HG03439 (cell line): ENCODE results near the gene CHRNG.
"Not testable (repeated sequence)": the region's sequence is repeated elsewhere in the genome, so short reads cannot be mapped to it uniquely, and the experiment has no call there.

Source experiments
- ATAC-seq: cut with Tn5 transposase; IDR thresholded peaks from one replicate; pipeline ENCODE4 v1.9.1; 2021; ENCODE audit warnings: mild to moderate bottlenecking, moderate library complexity; ENCODE audit not compliant: unreplicated experiment

Gene CHRNG

GRCh38 chr2:232543491-232543890, 4.0 kb downstream of the CHRNG start:
- no peak for ATAC-seq

GRCh38 chr2:232543928-232544631, 4.6 kb downstream of the CHRNG start:
- no peak for ATAC-seq

GRCh38 chr2:232544674-232545073, 5.2 kb downstream of the CHRNG start:
- ATAC-seq, result no peak

- no peak for ATAC-seq
Measured at GRCh38 chr2:232545511-232546375, 6.3 kb downstream of the CHRNG start.

- no peak for ATAC-seq
Measured at GRCh38 chr2:232547991-232548390, 8.5 kb downstream of the CHRNG start.

GRCh38 chr2:232549655-232550353, 10.3 kb downstream of the CHRNG start:
- ATAC-seq, result peak; percentile 35

GRCh38 chr2:232550354-232551249, 11.1 kb downstream of the CHRNG start, which contains the start of the genes EIF4E2 and TIGD1:
TSS of gene EIF4E2 (plus strand) at chr2:232550689. CDS start at chr2:232550725, 36 bp downstream.
TSS of gene TIGD1 (minus strand) at chr2:232550557. CDS start at chr2:232549882, 675 bp downstream.
- ATAC-seq, result peak; percentile 94

GRCh38 chr2:232551250-232551638, 11.8 kb downstream of the CHRNG start:
- no peak for ATAC-seq

- no peak for ATAC-seq
Measured at GRCh38 chr2:232551776-232552175, 12.3 kb downstream of the CHRNG start.

GRCh38 chr2:232556426-232556825, 16.9 kb downstream of the CHRNG start:
- no peak for ATAC-seq

GRCh38 chr2:232562515-232563151, 23.1 kb downstream of the CHRNG start:
- ATAC-seq, result no peak

GRCh38 chr2:232563580-232563979, 24.1 kb downstream of the CHRNG start:
- ATAC-seq, result no peak

GRCh38 chr2:232567721-232568120, 28.2 kb downstream of the CHRNG start:
- ATAC-seq, result no peak

- no peak for ATAC-seq
Measured at GRCh38 chr2:232568161-232568560, 28.7 kb downstream of the CHRNG start.

GRCh38 chr2:232569541-232569940, 30.0 kb downstream of the CHRNG start:
- no peak for ATAC-seq

- not testable (repeated sequence) for ATAC-seq
Measured at GRCh38 chr2:232570481-232570880, 31.0 kb downstream of the CHRNG start.

- no peak for ATAC-seq
Measured at GRCh38 chr2:232571026-232571474, 31.6 kb downstream of the CHRNG start.

GRCh38 chr2:232573042-232573441, 33.5 kb downstream of the CHRNG start:
- no peak for ATAC-seq

GRCh38 chr2:232573771-232574435, 34.4 kb downstream of the CHRNG start:
- no peak for ATAC-seq
